ENCODE results near the gene ADIPOR2.

DNA sequence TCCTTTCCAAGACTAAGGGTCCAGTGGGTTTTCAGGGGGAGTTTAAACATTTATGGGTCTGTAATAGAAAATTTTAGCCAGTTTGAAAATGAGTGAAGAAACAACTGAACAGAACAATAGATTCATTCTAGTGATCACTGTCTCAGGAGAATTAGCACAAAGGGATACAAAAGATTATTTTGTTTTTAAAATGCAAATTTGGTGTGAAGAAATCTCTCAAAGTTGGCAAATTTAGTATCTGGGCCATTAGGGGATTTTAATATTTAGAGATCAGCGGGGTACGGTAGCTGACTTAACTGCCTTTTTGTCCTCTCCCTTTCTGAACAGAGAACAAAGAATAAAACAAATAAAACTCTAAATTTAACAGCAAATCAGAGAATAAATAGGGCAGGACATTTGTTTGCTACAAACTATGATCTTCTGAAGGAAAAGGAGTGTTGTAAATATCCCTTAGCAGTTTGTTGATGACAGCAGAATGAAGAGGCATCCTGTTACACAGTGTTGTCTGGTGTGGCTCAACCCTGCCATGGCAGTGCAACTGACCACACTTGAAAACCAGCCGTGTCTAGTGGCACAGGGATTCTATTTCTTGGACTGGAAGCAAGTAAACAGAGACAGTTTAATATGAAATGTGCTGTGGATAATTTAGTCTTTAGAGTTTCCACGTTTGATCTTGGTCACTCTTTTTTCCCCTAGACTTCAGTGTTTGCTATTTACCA is 83.2 kb downstream of the ADIPOR2 start:
- no peak for TF ChIP-seq POLR2A (IDR thresholded peaks at IDR 0.05)
- TF ChIP-seq CTCF (IDR thresholded peaks at IDR 0.05), result no peak

Data from lower leg skin (tissue), 3 donors.